Measurements from ENCODE around the gene GOT1.

DNA sequence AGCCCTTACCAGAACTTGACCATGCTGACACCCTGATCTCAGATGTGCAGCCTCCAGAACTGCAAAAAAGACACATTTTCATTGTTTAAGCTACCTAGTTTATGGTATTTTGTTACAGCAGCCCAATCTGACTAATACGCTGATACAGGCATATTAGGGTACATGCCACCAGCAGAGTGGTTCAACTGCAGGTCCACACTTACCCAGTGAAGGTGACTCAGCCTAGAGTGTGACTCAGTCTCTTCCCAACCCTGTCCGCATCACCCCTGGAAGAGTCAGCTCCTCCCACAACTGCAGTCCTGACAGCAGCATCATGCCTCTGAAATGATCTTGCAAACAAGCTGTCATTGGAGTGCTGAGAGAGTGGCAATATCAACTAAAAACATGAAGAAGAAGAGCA, 30.8 kb upstream of the GOT1 start:
- TF ChIP-seq, protein P1, sequence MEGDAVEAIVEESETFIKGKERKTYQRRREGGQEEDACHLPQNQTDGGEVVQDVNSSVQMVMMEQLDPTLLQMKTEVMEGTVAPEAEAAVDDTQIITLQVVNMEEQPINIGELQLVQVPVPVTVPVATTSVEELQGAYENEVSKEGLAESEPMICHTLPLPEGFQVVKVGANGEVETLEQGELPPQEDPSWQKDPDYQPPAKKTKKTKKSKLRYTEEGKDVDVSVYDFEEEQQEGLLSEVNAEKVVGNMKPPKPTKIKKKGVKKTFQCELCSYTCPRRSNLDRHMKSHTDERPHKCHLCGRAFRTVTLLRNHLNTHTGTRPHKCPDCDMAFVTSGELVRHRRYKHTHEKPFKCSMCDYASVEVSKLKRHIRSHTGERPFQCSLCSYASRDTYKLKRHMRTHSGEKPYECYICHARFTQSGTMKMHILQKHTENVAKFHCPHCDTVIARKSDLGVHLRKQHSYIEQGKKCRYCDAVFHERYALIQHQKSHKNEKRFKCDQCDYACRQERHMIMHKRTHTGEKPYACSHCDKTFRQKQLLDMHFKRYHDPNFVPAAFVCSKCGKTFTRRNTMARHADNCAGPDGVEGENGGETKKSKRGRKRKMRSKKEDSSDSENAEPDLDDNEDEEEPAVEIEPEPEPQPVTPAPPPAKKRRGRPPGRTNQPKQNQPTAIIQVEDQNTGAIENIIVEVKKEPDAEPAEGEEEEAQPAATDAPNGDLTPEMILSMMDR (IDR thresholded peaks at IDR 0.05) = no peak
- no peak for TF ChIP-seq POLR2A (IDR thresholded peaks at IDR 0.05)

Measured in esophagus squamous epithelium (tissue), 4 donors.